ENCODE data around the gene MEPCE.

GRCh38 chr7:100478958-100479660, 49.5 kb downstream of the MEPCE start, which contains the start of gene TSC22D4:
- TF ChIP-seq EZH2 (IDR thresholded peaks at IDR 0.05; ENCODE audit: insufficient read depth, poor library complexity, severe bottlenecking) (no peak), EZH2phosphoT487 (IDR thresholded peaks at IDR 0.05; ENCODE audit: insufficient read depth, low read depth) (no peak)

Data from GM23248 (cell line).